Caco-2 (cell line): Measurements from ENCODE around the gene DYNC1LI2. TPM values are rescaled to one million over a fixed set of nuclear protein-coding genes. Genes with fewer than 3 reads are reported as not detected.
A peak's percentile ranks its signal among the peaks of the same experiment; 100 is the strongest.

Experiments used
- BruUV-seq: library from RNA; stranded (reverse); fragments of 400-500 nt; replicated peaks from 2 replicates; lab custom pipeline; 2021; lab: Mats Ljungman, UMichigan
- CTCF ChIA-PET: fragments of 300-600 bp; sonication (Branson Sonifier 250); formaldehyde crosslinking; loops from one replicate; lab custom pipeline; 2022; ENCODE audit warnings: antibody characterized with exemption; lab: Charles Lee
- POLR2A ChIA-PET: fragments of 300-600 bp; sonication (Branson Sonifier 250); formaldehyde crosslinking; loops from one replicate; lab custom pipeline; 2022; ENCODE audit warnings: antibody characterized with exemption; lab: Charles Lee
- DNase-seq, 2 experiments: peaks; one replicate each; pipeline versions ENCODE4 v3.0.0 to v3.0.0-alpha.2; 2020 to 2022
- H3K27me3 ChIP-seq: replicated peaks from 2 replicates; pipeline ENCODE4 v1.6.0; 2011; ENCODE audit warnings: low read length; ENCODE audit not compliant: control insufficient read depth, insufficient read depth
- H3K36me3 ChIP-seq: 2 replicates; pipeline ENCODE4 v1.5.1; 2011; ENCODE audit warnings: low read length; ENCODE audit not compliant: control insufficient read depth, insufficient read depth
- H3K4me1 ChIP-seq: fragments of 250-450 bp; sonication (Bioruptor Pico); 2 replicates; pipeline ENCODE4 v1.5.1; 2020; ENCODE audit warnings: mild to moderate bottlenecking
- H3K4me3 ChIP-seq: 2 replicates; pipeline ENCODE4 v1.5.1; 2011; ENCODE audit warnings: low read depth, mild to moderate bottlenecking, control low read depth, low read length
- H3K9me3 ChIP-seq: fragments of 250-450 bp; sonication (Bioruptor Pico); 2 replicates; pipeline ENCODE4 v1.5.1; 2020; ENCODE audit warnings: mild to moderate bottlenecking, moderate library complexity
- H3K27ac Mint-ChIP-seq: one replicate; pipeline ENCODE4 v1.8.0; 2022; ENCODE audit warnings: mixed read lengths; ENCODE audit not compliant: unreplicated experiment
- H3K27me3 Mint-ChIP-seq: one replicate; pipeline ENCODE4 v1.8.0; 2022; ENCODE audit warnings: mixed read lengths; ENCODE audit not compliant: insufficient read depth, unreplicated experiment
- H3K36me3 Mint-ChIP-seq: one replicate; pipeline ENCODE4 v1.8.0; 2022; ENCODE audit warnings: mild to moderate bottlenecking, mixed read lengths; ENCODE audit not compliant: insufficient read depth, unreplicated experiment
- H3K4me1 Mint-ChIP-seq: one replicate; pipeline ENCODE4 v1.8.0; 2022; ENCODE audit warnings: low read depth, mixed read lengths; ENCODE audit not compliant: unreplicated experiment
- H3K4me3 Mint-ChIP-seq: one replicate; pipeline ENCODE4 v1.8.0; 2022; ENCODE audit warnings: mild to moderate bottlenecking, moderate library complexity, mixed read lengths; ENCODE audit not compliant: unreplicated experiment
- H3K9me3 Mint-ChIP-seq: one replicate; pipeline ENCODE4 v1.8.0; 2022; ENCODE audit warnings: mixed read lengths; ENCODE audit not compliant: unreplicated experiment
- intact Hi-C: fragments of 100-400 bp; cut with micrococcal nuclease; formaldehyde crosslinking; loops from one replicate; pipeline ENCODE4 v1.10.0; 2022; ENCODE audit not compliant: unreplicated experiment
- total RNA-seq: library from RNA; stranded (reverse); gene quantifications from 2 replicates; pipeline ENCODE4 v1.2.3, GENCODE V29; 2022
- TF ChIP-seq, protein P1 (sequence below), 2 experiments: fragments of 200-600 bp in 1 of 2; IDR thresholded peaks; 1 replicate in 1 of 2; 2 replicates in 1 of 2; pipeline versions ENCODE4 v1.5.1 to v1.8.0; 2011 to 2022; ENCODE audit warnings: antibody characterized with exemption in 1 of 2, control low read depth in 1 of 2, inconsistent platforms in 1 of 2, low read depth in 1 of 2, low read length in 1 of 2, mild to moderate bottlenecking in 1 of 2, moderate library complexity in 1 of 2; ENCODE audit not compliant: insufficient read depth in 1 of 2, severe bottlenecking in 1 of 2, unreplicated experiment in 1 of 2

The DYNC1LI2 gene
- total RNA-seq, 1 experiment from 2014 or later = 180 TPM

- POLR2A ChIA-PET = no interaction called here
- H3K36me3 ChIP-seq = peaks cover 3% of the 10 kb centered on the region; the same call in 1 of the 2 replicates
- intact Hi-C loops = loop anchor here (5.0 kb wide), 1 partner anchor 112 kb away; no protein-coding TSS in a partner anchor
- H3K4me1 Mint-ChIP-seq = peaks cover 10% of the 10 kb centered on the region
- no TSS peak for BruUV-seq
- peaks cover 71% of the 10 kb centered on the region for H3K36me3 Mint-ChIP-seq
- H3K9me3 Mint-ChIP-seq = no peaks in the 10 kb centered on the region
- H3K27me3 ChIP-seq = no peaks in the 10 kb centered on the region
- CTCF ChIA-PET = no interaction called here
- no peak overlapping the region for H3K4me3 ChIP-seq
- H3K27ac Mint-ChIP-seq = no peak overlapping the region
- H3K4me3 Mint-ChIP-seq = no peak overlapping the region
- DNase-seq = no peak
- H3K9me3 ChIP-seq = no peaks in the 10 kb centered on the region
- no peaks in the 10 kb centered on the region for H3K27me3 Mint-ChIP-seq
- TF ChIP-seq, protein P1, sequence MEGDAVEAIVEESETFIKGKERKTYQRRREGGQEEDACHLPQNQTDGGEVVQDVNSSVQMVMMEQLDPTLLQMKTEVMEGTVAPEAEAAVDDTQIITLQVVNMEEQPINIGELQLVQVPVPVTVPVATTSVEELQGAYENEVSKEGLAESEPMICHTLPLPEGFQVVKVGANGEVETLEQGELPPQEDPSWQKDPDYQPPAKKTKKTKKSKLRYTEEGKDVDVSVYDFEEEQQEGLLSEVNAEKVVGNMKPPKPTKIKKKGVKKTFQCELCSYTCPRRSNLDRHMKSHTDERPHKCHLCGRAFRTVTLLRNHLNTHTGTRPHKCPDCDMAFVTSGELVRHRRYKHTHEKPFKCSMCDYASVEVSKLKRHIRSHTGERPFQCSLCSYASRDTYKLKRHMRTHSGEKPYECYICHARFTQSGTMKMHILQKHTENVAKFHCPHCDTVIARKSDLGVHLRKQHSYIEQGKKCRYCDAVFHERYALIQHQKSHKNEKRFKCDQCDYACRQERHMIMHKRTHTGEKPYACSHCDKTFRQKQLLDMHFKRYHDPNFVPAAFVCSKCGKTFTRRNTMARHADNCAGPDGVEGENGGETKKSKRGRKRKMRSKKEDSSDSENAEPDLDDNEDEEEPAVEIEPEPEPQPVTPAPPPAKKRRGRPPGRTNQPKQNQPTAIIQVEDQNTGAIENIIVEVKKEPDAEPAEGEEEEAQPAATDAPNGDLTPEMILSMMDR (IDR thresholded peaks at IDR 0.05; ENCODE audit: insufficient read depth in 1 of 2, low read depth in 1 of 2, low read length in 1 of 2, severe bottlenecking in 1 of 2, unreplicated experiment in 1 of 2) = no peak
- peaks cover 21% of the 10 kb centered on the region for H3K4me1 ChIP-seq
Observed at GRCh38 chr16:66719246-66719645, 32.2 kb downstream of the DYNC1LI2 start.

DNA sequence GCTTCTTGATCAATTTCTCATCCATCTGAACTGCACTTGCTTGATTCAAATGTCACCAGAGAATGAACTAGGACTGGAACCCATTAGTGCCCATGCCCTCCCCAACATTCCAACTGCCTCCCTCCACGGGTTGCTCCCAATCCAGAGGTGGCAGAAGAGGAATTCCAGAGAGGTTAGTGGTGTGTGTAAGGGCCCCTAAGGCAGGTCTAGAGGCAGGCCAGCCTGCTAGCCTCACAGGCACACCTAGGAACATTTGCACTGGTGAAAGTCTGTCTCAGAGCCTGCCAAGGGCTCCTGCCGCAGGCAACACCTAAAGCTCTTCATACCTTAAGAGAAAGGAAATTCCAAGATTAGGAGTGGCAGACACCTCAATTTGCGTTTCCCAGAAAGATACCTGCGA is 33.6 kb downstream of the DYNC1LI2 start:
- Mint-ChIP-seq H3K36me3 (peaks cover 71% of the 10 kb centered on the region), H3K27ac (peak overlapping the region; percentile 57), H3K4me1 (peaks cover 10% of the 10 kb centered on the region), H3K27me3 (no peaks in the 10 kb centered on the region), H3K9me3 (no peaks in the 10 kb centered on the region), H3K4me3 (no peak overlapping the region)
- ChIA-PET POLR2A (no interaction called here), CTCF (interaction anchor here (1.5 kb wide), 1 partner anchor 11 kb away, joined by 3 read pairs; no protein-coding TSS in a partner anchor)
- Histone ChIP-seq H3K27me3 (no peaks in the 10 kb centered on the region), H3K4me3 (no peak overlapping the region), H3K9me3 (no peaks in the 10 kb centered on the region), H3K36me3 (0 out of 2 replicates have a peak, but pooled peaks cover 1% of the 10 kb centered on the region), H3K4me1 (peaks cover 23% of the 10 kb centered on the region)
- TF ChIP-seq, protein P1 (IDR thresholded peaks at IDR 0.05; ENCODE audit: insufficient read depth in 1 of 2, low read depth in 1 of 2, low read length in 1 of 2, severe bottlenecking in 1 of 2, unreplicated experiment in 1 of 2) = no peak
- intact Hi-C loops = loop anchor here (1.0 to 5.0 kb wide), 2 partner anchors 11 to 110 kb away; no protein-coding TSS in a partner anchor
- no peak for DNase-seq
- BruUV-seq = no TSS peak

GRCh38 chr16:66717112-66717675 is 34.2 kb downstream of the DYNC1LI2 start:
- POLR2A ChIA-PET = no interaction called here
- peaks cover 10% of the 10 kb centered on the region for H3K4me1 Mint-ChIP-seq
- H3K36me3 Mint-ChIP-seq = peaks cover 76% of the 10 kb centered on the region
- TF ChIP-seq, protein P1 (IDR thresholded peaks at IDR 0.05; ENCODE audit: insufficient read depth in 1 of 2, low read depth in 1 of 2, low read length in 1 of 2, severe bottlenecking in 1 of 2, unreplicated experiment in 1 of 2) = peak; percentile 38 to 65
- H3K27me3 Mint-ChIP-seq = no peaks in the 10 kb centered on the region
- H3K9me3 Mint-ChIP-seq = no peaks in the 10 kb centered on the region
- intact Hi-C loops = loop anchor here (1.0 to 5.0 kb wide), 2 partner anchors 11 to 110 kb away; no protein-coding TSS in a partner anchor
- no peaks in the 10 kb centered on the region for H3K27me3 ChIP-seq
- CTCF ChIA-PET = interaction anchor here (0.6 to 1.5 kb wide), 5 partner anchors 11 to 1222 kb away, joined by 3 to 5 read pairs (median 3); partner anchors contain the start of gene NAE1
- no peak overlapping the region for H3K4me3 ChIP-seq
- H3K4me1 ChIP-seq = peaks cover 23% of the 10 kb centered on the region
- no peaks in the 10 kb centered on the region for H3K9me3 ChIP-seq
- H3K27ac Mint-ChIP-seq = no peak overlapping the region
- H3K36me3 ChIP-seq = 0 out of 2 replicates have a peak, but pooled peaks cover 1% of the 10 kb centered on the region
- DNase-seq = peak; percentile 48 to 58
- BruUV-seq = no TSS peak
- H3K4me3 Mint-ChIP-seq = no peak overlapping the region
